Heart left ventricle (tissue), 16 donors: ENCODE results near the gene PEPD. TPM values are rescaled to one million over a fixed set of nuclear protein-coding genes. Genes with fewer than 3 reads are reported as not detected.
A peak's percentile ranks its signal among the peaks of the same experiment; 100 is the strongest.

Experiments used
- ATAC-seq, 4 donors: fragments of 200-7000 bp; cut with Tn5 transposase; one replicate each; pipeline ENCODE4 v1.9.1; 2020 to 2022; ENCODE audit warnings: moderate library complexity in 4 of 4, mild to moderate bottlenecking in 3 of 4, moderate number of reproducible peaks in 1 of 4
- DNase-seq, 5 donors: peaks; one replicate each; pipeline ENCODE4 v3.0.0-alpha.2; 2020
- H3K27ac ChIP-seq, 12 donors: fragments of 200-600 bp; sonication (generic) in 4 of 12; one replicate each; pipeline versions ENCODE4 v1.5.0 to v1.8.0; 2016 to 2022; ENCODE audit warnings: mild to moderate bottlenecking in 2 of 12
- H3K27me3 ChIP-seq, 9 donors: fragments of 200-600 bp; sonication (generic) in 2 of 9; one replicate each; pipeline versions ENCODE4 v1.5.1 to v1.8.0; 2016 to 2022; ENCODE audit warnings: mild to moderate bottlenecking in 3 of 9
- H3K36me3 ChIP-seq, 9 donors: fragments of 200-600 bp; sonication (generic) in 2 of 9; one replicate each; pipeline versions ENCODE4 v1.5.0 to v1.8.0; 2018 to 2022; ENCODE audit warnings: mild to moderate bottlenecking in 2 of 9
- H3K4me1 ChIP-seq, 12 donors: fragments of 200-600 bp; sonication (generic) in 4 of 12; one replicate each; pipeline versions ENCODE4 v1.5.0 to v1.8.0; 2016 to 2022; ENCODE audit warnings: mild to moderate bottlenecking in 3 of 12
- H3K4me3 ChIP-seq, 12 donors: fragments of 200-600 bp; sonication (generic) in 4 of 12; one replicate each; pipeline versions ENCODE4 v1.5.0 to v1.8.0; 2017 to 2022; ENCODE audit warnings: mild to moderate bottlenecking in 9 of 12, moderate library complexity in 4 of 12
- H3K9me3 ChIP-seq, 12 donors: fragments of 200-600 bp; sonication (generic) in 4 of 12; one replicate each; pipeline versions ENCODE4 v1.5.0 to v1.8.0; 2016 to 2022; ENCODE audit warnings: mild to moderate bottlenecking in 1 of 12
- CTCF ChIP-seq, 12 donors: fragments of 200-600 bp; sonication (generic) in 4 of 12; IDR thresholded peaks; one replicate each; pipeline versions ENCODE4 v1.5.0 to v1.8.0; 2018 to 2022; ENCODE audit warnings: antibody characterized with exemption in 12 of 12, mild to moderate bottlenecking in 5 of 12
- POLR2A ChIP-seq, 2 donors: fragments of 450-650 bp; IDR thresholded peaks; one replicate each; pipeline ENCODE4 v1.6.1; 2017; ENCODE audit warnings: antibody characterized with exemption in 2 of 2, mild to moderate bottlenecking in 2 of 2, moderate library complexity in 2 of 2
- WGBS, 4 donors: extraction: QIAGEN DNeasy Blood & Tissue Kit in 2 of 4; methylation state at CpG; one replicate each; pipeline versions ENCODE4 v1.1.5 to v1.1.7; 2013 to 2018; 5-methylcytosine and 5-hydroxymethylcytosine counted together
- intact Hi-C, 10 donors: fragments of 100-400 bp; cut with DNase I; formaldehyde crosslinking; loops; one replicate each; pipeline versions ENCODE4 v1.11.1 to v1.14.2; 2022
- polyA plus RNA-seq, 2 donors: library from polyadenylated mRNA; stranded (reverse); fragments of 200-250 nt; gene quantifications; one replicate each; pipeline ENCODE4 v1.2.3, GENCODE V29; 2013
- total RNA-seq, 9 donors: library from RNA; depleted of rRNA in 2 of 9; stranded (reverse); fragments of >200 nt in 2 of 9; fragmentation: NEBNext Ultra II Directional in 3 of 9; extraction: Animal tissue kit (Norgen Biotek cat#: 25700) in 3 of 9; gene quantifications; one replicate each; pipeline versions ENCODE4 v1.1.0 to v1.2.4, GENCODE V29; 2016 to 2023
- donor health status: ischemic (EF 13 %, LVEDD 7.1; RV severe dilation, severe dysfunction).
- donor health status: healthy with polysubstance abuse.
- donor health status: DM: no; HTN: yes; CAD: no.
- donor health status: DM: no; HTN: no; CAD: no.
- donor health status: ischemic (EF 25% LVEDD 6.9; RV normal size, moderate dysfunction).
- donor health status: ischemic (EF 25% LVEDD 5.7; RV mildly dilated, moderate dysfunction).
- donor health status: healthy.
- donor health status: DM: yes; HTN: yes; CAD: no.
- donor health status: ischemic (EF 35%, LVEDD 5.7; RV mildly dilated, moderate dysfunction).
- donor health status: nonischemic (EF 11% LVEDD 7.7; RV severe dilation, severe dysfunction).
- donor health status: DM: yes; HTN: yes; CAD: no.
- donor health status: PGD.
- donor health status: ischemic (EF 29% LVEDD 5.4; RV normal size, mild dysfunction).
- donor health status: nonischemic (EF 23%, LVEDD 6.1; RV moderate dilation, normal function).

PEPD gene
- total and polyA plus RNA-seq, 11 donors: 19.4 to 45.7 (median 29.9) TPM

GRCh38 chr19:33510462-33511194, 11.0 kb downstream of the PEPD start:
- 92 to 95% (median 93%) methylated on average over 10 to 11 of the region's 11 CpGs for WGBS, 4 donors

GRCh38 chr19:33509774-33510173, 11.8 kb downstream of the PEPD start:
- Histone ChIP-seq H3K36me3 (peaks cover 0 to 33% (median 8%) of the 10 kb centered on the region in 9 donors), H3K4me3 (no peak overlapping the region), H3K9me3 (no peaks in the 10 kb centered on the region), H3K27me3 (no peaks in the 10 kb centered on the region), H3K4me1 (peaks cover 0 to 34% (median 15%) of the 10 kb centered on the region in 12 donors), H3K27ac (no peak overlapping the region)
- WGBS, 4 donors: 91 to 100% (median 96%) methylated on average over 12 to 15 of the region's 15 CpGs
- no peak for ATAC-seq
- TF ChIP-seq CTCF (IDR thresholded peaks at IDR 0.05) (no peak), POLR2A (IDR thresholded peaks at IDR 0.05) (no peak)
- DNase-seq: no peak
- intact Hi-C loops: no loop called here

More at GRCh38 chr19:33510462-33511194, 11.0 kb downstream of the PEPD start:
- intact Hi-C loops: no loop called here
- Histone ChIP-seq H3K4me1 (peaks cover 0 to 34% (median 16%) of the 10 kb centered on the region in 12 donors), H3K4me3 (no peak overlapping the region), H3K27ac (no peak overlapping the region), H3K27me3 (no peaks in the 10 kb centered on the region), H3K36me3 (peaks cover 0 to 29% (median 8%) of the 10 kb centered on the region in 9 donors), H3K9me3 (no peaks in the 10 kb centered on the region)
- DNase-seq (no peak), ATAC-seq (no peak)
- TF ChIP-seq POLR2A (IDR thresholded peaks at IDR 0.05) (no peak), CTCF (IDR thresholded peaks at IDR 0.05) (no peak)

- ATAC-seq: peak in 2 of 4 donors; percentile 24 to 42
- H3K9me3 ChIP-seq: no peaks in the 10 kb centered on the region
- no peaks in the 10 kb centered on the region for H3K27me3 ChIP-seq
- no peak overlapping the region for H3K4me3 ChIP-seq
- no peak for DNase-seq
- H3K27ac ChIP-seq: peak overlapping the region in 2 of 12 donors; percentile 29 to 39
- 60 to 85% (median 75%) methylated on average over 4 to 12 of the region's 12 CpGs for WGBS, 4 donors
- peaks cover 0 to 36% (median 15%) of the 10 kb centered on the region in 12 donors for H3K4me1 ChIP-seq
- intact Hi-C loops: no loop called here
- no peak for TF ChIP-seq POLR2A (IDR thresholded peaks at IDR 0.05)
- no peak for TF ChIP-seq CTCF (IDR thresholded peaks at IDR 0.05)
- H3K36me3 ChIP-seq: peaks cover 0 to 35% (median 8%) of the 10 kb centered on the region in 9 donors
Observed at GRCh38 chr19:33508941-33509614, 12.5 kb downstream of the PEPD start.

GRCh38 chr19:33508431-33508830, 13.2 kb downstream of the PEPD start:
- WGBS, 4 donors: 83 to 91% (median 89%) methylated on average over 8 to 12 of the region's 12 CpGs
- Histone ChIP-seq H3K4me3 (no peak overlapping the region), H3K27me3 (no peaks in the 10 kb centered on the region), H3K27ac (peak overlapping the region in 1 of 12 donors; percentile 29), H3K4me1 (peaks cover 0 to 38% (median 15%) of the 10 kb centered on the region in 12 donors), H3K36me3 (peaks cover 0 to 35% (median 8%) of the 10 kb centered on the region in 9 donors), H3K9me3 (no peaks in the 10 kb centered on the region)
- TF ChIP-seq CTCF (IDR thresholded peaks at IDR 0.05): no peak
- no peak for TF ChIP-seq POLR2A (IDR thresholded peaks at IDR 0.05)
- intact Hi-C loops: no loop called here
- ATAC-seq (no peak), DNase-seq (no peak)
